ENCODE data around the gene VCX2.

GRCh38 chrX:8196776-8197175 is 25.7 kb upstream of the VCX2 start:
- TF ChIP-seq EZH2phosphoT487 (IDR thresholded peaks at IDR 0.05; ENCODE audit: borderline replicate concordance, low read length): no peak
- TF ChIP-seq, protein P1, sequence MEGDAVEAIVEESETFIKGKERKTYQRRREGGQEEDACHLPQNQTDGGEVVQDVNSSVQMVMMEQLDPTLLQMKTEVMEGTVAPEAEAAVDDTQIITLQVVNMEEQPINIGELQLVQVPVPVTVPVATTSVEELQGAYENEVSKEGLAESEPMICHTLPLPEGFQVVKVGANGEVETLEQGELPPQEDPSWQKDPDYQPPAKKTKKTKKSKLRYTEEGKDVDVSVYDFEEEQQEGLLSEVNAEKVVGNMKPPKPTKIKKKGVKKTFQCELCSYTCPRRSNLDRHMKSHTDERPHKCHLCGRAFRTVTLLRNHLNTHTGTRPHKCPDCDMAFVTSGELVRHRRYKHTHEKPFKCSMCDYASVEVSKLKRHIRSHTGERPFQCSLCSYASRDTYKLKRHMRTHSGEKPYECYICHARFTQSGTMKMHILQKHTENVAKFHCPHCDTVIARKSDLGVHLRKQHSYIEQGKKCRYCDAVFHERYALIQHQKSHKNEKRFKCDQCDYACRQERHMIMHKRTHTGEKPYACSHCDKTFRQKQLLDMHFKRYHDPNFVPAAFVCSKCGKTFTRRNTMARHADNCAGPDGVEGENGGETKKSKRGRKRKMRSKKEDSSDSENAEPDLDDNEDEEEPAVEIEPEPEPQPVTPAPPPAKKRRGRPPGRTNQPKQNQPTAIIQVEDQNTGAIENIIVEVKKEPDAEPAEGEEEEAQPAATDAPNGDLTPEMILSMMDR (IDR thresholded peaks at IDR 0.05; ENCODE audit: low read depth, low read length, poor library complexity, severe bottlenecking): no peak
